ENCODE results near the gene CACNA1G. TPM values are rescaled to one million over a fixed set of nuclear protein-coding genes. Genes with fewer than 3 reads are reported as not detected.
A peak's percentile ranks its signal among the peaks of the same experiment; 100 is the strongest.

Gene CACNA1G
- total and polyA plus RNA-seq, 2 experiments from 2014 or later, result 0.06 to 0.97 TPM

DNA sequence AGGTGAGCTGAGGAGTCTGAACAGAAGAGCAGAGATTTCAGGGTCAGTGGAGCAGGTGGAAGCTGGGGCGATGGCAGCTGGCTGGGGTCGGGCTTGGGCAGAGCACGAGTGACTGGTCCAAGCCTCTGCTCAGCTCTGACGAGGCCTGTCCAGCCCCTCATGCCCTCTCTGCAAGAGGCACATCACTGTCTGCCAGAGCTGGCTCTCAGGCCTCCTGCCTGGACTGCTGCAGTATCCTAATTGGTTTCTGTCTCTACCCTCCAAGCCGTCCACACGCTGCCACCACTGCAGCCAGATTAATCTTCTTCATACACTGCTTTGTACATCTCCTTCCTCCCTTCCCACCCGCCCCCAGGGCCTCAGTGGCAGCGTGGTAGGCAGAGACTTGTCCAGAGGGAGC, 25.4 kb downstream of the CACNA1G start:
- no peak for DNase-seq
- no peaks in the 10 kb centered on the region for H3K9me2 ChIP-seq (ENCODE audit: insufficient read depth)
- WGBS, 2 experiments (ENCODE audit: low coverage in 1 of 2, low lambda C conversion rate in 2 of 2, missing lambda C conversion rate in 2 of 2), result 31 to 39% methylated on average over 8 of the region's 8 CpGs
- no peaks in the 10 kb centered on the region for H3K9me3 ChIP-seq (ENCODE audit: low read depth)
- no peak overlapping the region for H2AFZ ChIP-seq
- in situ Hi-C loops (cut with MboI), result loop anchor here (25.0 kb wide), 1 partner anchor 99 kb away; the partner anchor contains the start of gene RSAD1
- no peak overlapping the region for H3K27ac ChIP-seq
- H4K20me1 ChIP-seq (ENCODE audit: insufficient read depth), result no peaks in the 10 kb centered on the region
- H3K36me3 ChIP-seq (ENCODE audit: low read depth), result no peaks in the 10 kb centered on the region
- no peaks in the 10 kb centered on the region for H3K79me2 ChIP-seq (ENCODE audit: insufficient read depth)
- TF ChIP-seq EZH2 (IDR thresholded peaks at IDR 0.05; ENCODE audit: insufficient read depth, poor library complexity, severe bottlenecking) (no peak), EZH2phosphoT487 (IDR thresholded peaks at IDR 0.05; ENCODE audit: insufficient read depth, low read depth) (no peak)
- H3K4me1 ChIP-seq (ENCODE audit: insufficient read depth), result no peaks in the 10 kb centered on the region
- H3K9ac ChIP-seq, result no peak overlapping the region
- H3F3A ChIP-seq (ENCODE audit: insufficient read depth), result no peaks in the 10 kb centered on the region
- H3K27me3 ChIP-seq (replicated peaks; ENCODE audit: insufficient read depth), result no peaks in the 10 kb centered on the region
- no peak overlapping the region for H3K4me3 ChIP-seq
- no peak overlapping the region for H3K4me2 ChIP-seq (ENCODE audit: unreplicated experiment)

DNA sequence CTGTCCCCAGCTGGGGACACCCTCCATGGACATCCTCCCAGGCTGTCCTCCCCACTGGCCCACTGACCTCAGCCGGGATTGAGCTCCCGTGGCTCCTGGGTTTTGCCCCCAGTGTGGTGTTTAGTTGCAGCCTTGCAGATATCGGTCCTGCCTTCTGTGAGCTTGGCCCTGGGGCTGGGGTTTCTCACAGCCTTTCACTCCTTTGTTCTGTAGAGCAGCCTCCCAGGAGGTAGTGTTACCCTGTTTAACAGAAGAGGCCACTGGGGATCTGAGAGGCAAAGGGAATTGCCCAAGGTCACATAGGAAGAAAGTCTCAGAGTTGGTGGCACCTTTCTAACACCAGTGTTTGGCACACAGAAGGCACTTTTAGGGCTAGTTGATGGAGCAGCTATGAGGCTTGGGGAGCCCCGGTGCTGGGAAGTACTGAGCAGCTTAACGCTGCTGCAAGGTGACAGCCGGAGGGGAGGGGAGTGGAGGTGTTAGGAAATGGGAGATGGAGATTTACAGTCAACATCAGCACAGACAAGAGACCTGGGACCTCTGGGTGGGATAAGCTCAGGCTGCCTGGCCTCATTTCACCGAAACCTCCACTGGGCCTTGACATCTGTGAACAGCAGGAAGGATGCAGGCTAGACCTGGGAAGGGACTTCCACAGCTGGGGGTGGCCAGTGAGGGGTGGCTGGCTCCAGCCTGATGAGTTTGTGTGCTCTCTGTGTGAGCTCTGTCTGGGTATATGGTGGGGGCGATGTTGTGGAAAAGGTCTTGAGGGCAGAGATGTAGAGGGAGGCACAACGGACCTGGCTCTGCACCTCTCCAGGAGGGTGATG, 26.1 kb downstream of the CACNA1G start:
- H3K9me2 ChIP-seq (ENCODE audit: insufficient read depth), result no peaks in the 10 kb centered on the region
- no peaks in the 10 kb centered on the region for H3K36me3 ChIP-seq (ENCODE audit: low read depth)
- H4K20me1 ChIP-seq (ENCODE audit: insufficient read depth), result no peaks in the 10 kb centered on the region
- H3K79me2 ChIP-seq (ENCODE audit: insufficient read depth), result no peaks in the 10 kb centered on the region
- no peaks in the 10 kb centered on the region for H3F3A ChIP-seq (ENCODE audit: insufficient read depth)
- no peaks in the 10 kb centered on the region for H3K27me3 ChIP-seq (replicated peaks; ENCODE audit: insufficient read depth)
- no peak overlapping the region for H2AFZ ChIP-seq
- H3K4me3 ChIP-seq, result no peak overlapping the region
- no peak overlapping the region for H3K9ac ChIP-seq
- in situ Hi-C loops (cut with MboI), result loop anchor here (25.0 kb wide), 1 partner anchor 99 kb away; the partner anchor contains the start of gene RSAD1
- no peaks in the 10 kb centered on the region for H3K9me3 ChIP-seq (ENCODE audit: low read depth)
- no peaks in the 10 kb centered on the region for H3K4me1 ChIP-seq (ENCODE audit: insufficient read depth)
- WGBS, 2 experiments (ENCODE audit: low coverage in 1 of 2, low lambda C conversion rate in 2 of 2, missing lambda C conversion rate in 2 of 2), result 78 to 80% methylated on average over 9 of the region's 9 CpGs
- H3K27ac ChIP-seq, result no peak overlapping the region
- no peak for DNase-seq
- no peak overlapping the region for H3K4me2 ChIP-seq (ENCODE audit: unreplicated experiment)
- TF ChIP-seq EZH2phosphoT487 (IDR thresholded peaks at IDR 0.05; ENCODE audit: insufficient read depth, low read depth), result no peak
- no peak for TF ChIP-seq EZH2 (IDR thresholded peaks at IDR 0.05; ENCODE audit: insufficient read depth, poor library complexity, severe bottlenecking)

DNA sequence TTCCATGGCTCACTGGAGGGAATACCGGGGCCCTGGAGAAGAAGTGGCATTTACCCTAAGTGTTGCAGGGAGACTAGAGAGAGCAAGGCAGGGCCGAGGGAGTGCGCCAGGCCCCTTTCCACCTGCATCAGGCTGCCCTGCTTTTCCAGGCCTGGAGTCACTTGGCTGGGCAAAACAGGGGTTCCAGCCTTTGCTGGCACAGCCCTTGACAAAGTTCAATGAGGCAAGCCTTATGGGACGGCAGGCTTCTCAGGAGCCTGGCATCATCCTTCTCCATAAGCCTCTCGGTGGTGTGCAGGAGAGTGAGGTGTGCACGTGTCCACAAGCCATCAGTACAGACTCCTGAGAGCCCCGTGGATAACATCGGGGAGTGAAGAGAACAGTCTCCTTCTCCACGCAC, 27.1 kb downstream of the CACNA1G start:
- no peak overlapping the region for H2AFZ ChIP-seq
- H3K79me2 ChIP-seq (ENCODE audit: insufficient read depth), result no peaks in the 10 kb centered on the region
- H3K9me2 ChIP-seq (ENCODE audit: insufficient read depth), result no peaks in the 10 kb centered on the region
- H3K27ac ChIP-seq, result no peak overlapping the region
- in situ Hi-C loops (cut with MboI), result loop anchor here (25.0 kb wide), 1 partner anchor 100 kb away; the partner anchor contains the start of gene RSAD1
- 64 to 68% methylated on average over 9 of the region's 9 CpGs for WGBS, 2 experiments (ENCODE audit: low coverage in 1 of 2, low lambda C conversion rate in 2 of 2, missing lambda C conversion rate in 2 of 2)
- H3K4me1 ChIP-seq (ENCODE audit: insufficient read depth), result no peaks in the 10 kb centered on the region
- H4K20me1 ChIP-seq (ENCODE audit: insufficient read depth), result no peaks in the 10 kb centered on the region
- TF ChIP-seq EZH2phosphoT487 (IDR thresholded peaks at IDR 0.05; ENCODE audit: insufficient read depth, low read depth) (no peak), EZH2 (IDR thresholded peaks at IDR 0.05; ENCODE audit: insufficient read depth, poor library complexity, severe bottlenecking) (no peak)
- no peaks in the 10 kb centered on the region for H3F3A ChIP-seq (ENCODE audit: insufficient read depth)
- H3K9ac ChIP-seq, result no peak overlapping the region
- no peak for DNase-seq
- H3K4me3 ChIP-seq, result no peak overlapping the region
- H3K27me3 ChIP-seq (replicated peaks; ENCODE audit: insufficient read depth), result no peaks in the 10 kb centered on the region
- no peaks in the 10 kb centered on the region for H3K36me3 ChIP-seq (ENCODE audit: low read depth)
- H3K4me2 ChIP-seq (ENCODE audit: unreplicated experiment), result no peak overlapping the region
- H3K9me3 ChIP-seq (ENCODE audit: low read depth), result no peaks in the 10 kb centered on the region

DNA sequence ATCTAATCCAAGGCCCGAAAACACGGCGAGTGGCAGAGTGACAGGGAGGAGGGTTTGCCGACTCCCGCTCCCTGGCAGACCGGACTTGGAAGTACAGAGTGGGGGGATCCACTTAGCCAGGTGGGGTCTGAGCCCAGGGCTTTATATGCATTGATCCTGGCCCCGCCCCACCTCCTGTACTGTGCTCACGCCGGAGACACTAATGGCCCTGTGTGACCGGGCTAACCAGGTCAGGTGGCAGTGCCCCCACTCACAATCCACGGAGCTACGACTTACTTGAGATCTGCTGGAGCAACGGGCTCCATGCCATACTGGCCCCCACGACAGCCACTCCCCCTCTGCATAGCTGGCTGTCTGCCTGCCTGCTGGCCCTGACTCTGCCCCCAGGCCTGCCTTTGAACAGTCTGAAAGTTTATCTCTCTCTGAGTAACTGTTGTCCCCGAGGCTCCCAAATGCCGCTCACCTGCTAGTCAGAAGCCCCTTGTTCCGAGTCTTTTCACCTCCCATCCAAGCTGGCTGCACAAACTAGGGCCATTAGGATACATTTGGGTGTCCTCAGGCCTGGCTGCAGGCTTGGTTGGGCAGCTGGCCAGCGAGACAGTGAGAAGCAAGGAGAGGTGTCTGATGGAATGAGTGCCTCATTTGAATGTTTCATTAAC, 28.0 kb downstream of the CACNA1G start:
- H3K4me1 ChIP-seq (ENCODE audit: insufficient read depth), result no peaks in the 10 kb centered on the region

More for the DNA sequence above, 28.0 kb downstream of the CACNA1G start:
- Histone ChIP-seq H3K9ac (no peak overlapping the region), H3K9me3 (ENCODE audit: low read depth) (no peaks in the 10 kb centered on the region), H3K4me2 (ENCODE audit: unreplicated experiment) (no peak overlapping the region), H3K36me3 (ENCODE audit: low read depth) (no peaks in the 10 kb centered on the region), H3F3A (ENCODE audit: insufficient read depth) (no peaks in the 10 kb centered on the region), H3K27ac (no peak overlapping the region), H3K79me2 (ENCODE audit: insufficient read depth) (no peaks in the 10 kb centered on the region), H3K27me3 (replicated peaks; ENCODE audit: insufficient read depth) (no peaks in the 10 kb centered on the region), H2AFZ (no peak overlapping the region), H4K20me1 (ENCODE audit: insufficient read depth) (no peaks in the 10 kb centered on the region), H3K4me3 (no peak overlapping the region), H3K9me2 (ENCODE audit: insufficient read depth) (no peaks in the 10 kb centered on the region)
- TF ChIP-seq EZH2 (IDR thresholded peaks at IDR 0.05; ENCODE audit: insufficient read depth, poor library complexity, severe bottlenecking), result no peak
- no peak for TF ChIP-seq EZH2phosphoT487 (IDR thresholded peaks at IDR 0.05; ENCODE audit: insufficient read depth, low read depth)
- DNase-seq, result peak; percentile 11
- in situ Hi-C loops (cut with MboI), result loop anchor here (25.0 kb wide), 1 partner anchor 101 kb away; the partner anchor contains the start of gene RSAD1
- 75 to 76% methylated on average over 18 of the region's 18 CpGs for WGBS, 2 experiments (ENCODE audit: low coverage in 1 of 2, low lambda C conversion rate in 2 of 2, missing lambda C conversion rate in 2 of 2)
